Panc1 (cell line): ENCODE results near the gene JADE2. TPM values are rescaled to one million over a fixed set of nuclear protein-coding genes. Genes with fewer than 3 reads are reported as not detected.

ENCODE experiments used
- ATAC-seq: fragments of 200-7000 bp; cut with Tn5 transposase; 2 replicates; pipeline ENCODE4 v1.9.1; 2020; ENCODE audit warnings: mild to moderate bottlenecking, moderate library complexity
- BruUV-seq: library from RNA; stranded (reverse); fragments of 400-500 nt; replicated peaks from 2 replicates; lab custom pipeline; 2021; lab: Mats Ljungman, UMichigan
- CTCF ChIA-PET: fragments of 300-600 bp; sonication (Branson Sonifier 250); formaldehyde crosslinking; loops from one replicate; lab custom pipeline; 2022; ENCODE audit warnings: antibody characterized with exemption; lab: Charles Lee
- POLR2A ChIA-PET: fragments of 300-600 bp; sonication (Branson Sonifier 250); formaldehyde crosslinking; loops from one replicate; lab custom pipeline; 2022; ENCODE audit warnings: antibody characterized with exemption; lab: Charles Lee
- DNase-seq: peaks from one replicate; pipeline ENCODE4 v3.0.0-alpha.2; 2010; ENCODE audit warnings: low read depth, low spot score
- H3K27ac ChIP-seq: 2 replicates; pipeline ENCODE4 v1.5.1; 2011; ENCODE audit warnings: mild to moderate bottlenecking, low read length, inconsistent platforms
- H3K27me3 ChIP-seq: fragments of 200-500 bp; sonication (Bioruptor generic); 2 replicates; pipeline ENCODE4 v1.6.0; 2014; ENCODE audit warnings: low read length, inconsistent platforms; ENCODE audit not compliant: control insufficient read depth, insufficient read depth
- H3K36me3 ChIP-seq: fragments of 200-500 bp; sonication (Bioruptor generic); 2 replicates; pipeline ENCODE4 v1.5.1; 2014; ENCODE audit warnings: inconsistent platforms, mild to moderate bottlenecking, low read length, moderate library complexity; ENCODE audit not compliant: control insufficient read depth, insufficient read depth
- H3K4me1 ChIP-seq: 2 replicates; pipeline ENCODE4 v1.5.1; 2011; ENCODE audit warnings: inconsistent platforms, mild to moderate bottlenecking, low read length, moderate library complexity; ENCODE audit not compliant: control insufficient read depth, insufficient read depth
- H3K4me3 ChIP-seq, 2 experiments: 2 replicates each; pipeline ENCODE4 v1.5.1; 2011 to 2012; ENCODE audit warnings: low read depth in 2 of 2, low read length in 2 of 2, mild to moderate bottlenecking in 2 of 2, inconsistent platforms in 1 of 2, moderate library complexity in 1 of 2
- H3K9me3 ChIP-seq: fragments of 200-500 bp; sonication (Bioruptor generic); 2 replicates; pipeline ENCODE4 v1.5.1; 2014; ENCODE audit warnings: low read depth, mild to moderate bottlenecking, inconsistent platforms, low read length, moderate library complexity; ENCODE audit not compliant: control insufficient read depth, insufficient read depth
- CTCF ChIP-seq: fragments of 450-650 bp; IDR thresholded peaks from 2 replicates; pipeline ENCODE4 v1.5.1; 2017; ENCODE audit warnings: mild to moderate bottlenecking
- POLR2AphosphoS5 ChIP-seq: IDR thresholded peaks from 2 replicates; pipeline ENCODE4 v1.6.1; 2012; ENCODE audit warnings: mild to moderate bottlenecking, low read depth, low read length, moderate library complexity
- REST ChIP-seq, 2 experiments: IDR thresholded peaks; 2 replicates each; pipeline ENCODE4 v1.6.1; 2011 to 2012; ENCODE audit warnings: low read depth in 2 of 2, control low read depth in 1 of 2, low read length in 1 of 2, mild to moderate bottlenecking in 1 of 2, moderate library complexity in 1 of 2; ENCODE audit not compliant: insufficient read depth in 1 of 2
- SIN3A ChIP-seq: IDR thresholded peaks from 2 replicates; pipeline ENCODE4 v1.6.1; 2012; ENCODE audit warnings: low read depth, mild to moderate bottlenecking, low read length, moderate library complexity, borderline replicate concordance; ENCODE audit not compliant: insufficient read depth
- TCF7L2 ChIP-seq: IDR thresholded peaks from 2 replicates; pipeline ENCODE4 v1.6.1; 2011; ENCODE audit warnings: mild to moderate bottlenecking, low read depth, low read length, inconsistent platforms
- in situ Hi-C: cut with HindIII; loops from 2 replicates; pipeline ENCODE4 v1.10.0; 2016; ENCODE audit warnings: low sequenced_read_pairs, low pct_unique_long_range_greater_than_20kb
- intact Hi-C: fragments of 100-400 bp; cut with micrococcal nuclease; formaldehyde crosslinking; loops from one replicate; pipeline ENCODE4 v1.10.0; 2022; ENCODE audit not compliant: unreplicated experiment
- total RNA-seq: library from RNA; stranded (reverse); gene quantifications from one replicate; pipeline ENCODE4 v1.2.1, GENCODE V29; 2021; ENCODE audit not compliant: unreplicated experiment

Gene JADE2
- total RNA-seq, 1 experiment from 2014 or later: 80.0 TPM

DNA sequence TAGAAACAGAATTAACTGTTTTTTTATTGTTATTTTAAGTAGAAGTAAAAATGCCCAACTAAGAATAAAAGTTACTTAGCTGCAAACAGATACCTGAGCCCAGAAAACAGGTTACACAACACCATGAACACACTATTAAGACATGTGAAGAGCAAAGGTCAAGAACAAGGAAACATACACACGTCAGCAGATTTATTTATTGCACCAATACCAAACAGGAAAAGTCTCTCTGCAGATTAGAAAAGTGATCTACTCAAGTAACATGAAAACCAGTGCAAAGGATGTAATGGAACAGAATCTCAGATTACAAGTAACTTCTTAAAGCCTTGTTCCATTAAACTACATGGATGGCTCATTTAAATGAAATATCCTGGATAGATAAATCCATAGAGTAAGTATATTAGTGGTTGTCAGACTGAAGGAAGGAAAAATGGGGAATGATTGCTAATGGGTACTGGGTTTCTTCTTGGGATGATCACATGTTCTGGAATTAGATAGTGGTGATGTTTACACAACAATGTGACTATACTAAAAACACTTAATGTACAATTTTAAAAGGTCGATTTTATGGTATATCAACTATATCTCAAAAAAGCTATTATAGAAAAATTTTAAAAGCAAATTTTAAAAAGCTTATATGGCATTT, 101.0 kb downstream of the JADE2 start:
- Histone ChIP-seq H3K4me1 (no peaks in the 10 kb centered on the region), H3K4me3 (no peak overlapping the region), H3K27me3 (no peaks in the 10 kb centered on the region), H3K27ac (no peak overlapping the region), H3K9me3 (no peaks in the 10 kb centered on the region), H3K36me3 (no peaks in the 10 kb centered on the region; the same call in 1 of the 2 replicates)
- intact Hi-C loops (no loop called here), in situ Hi-C loops (no loop called here)
- ATAC-seq: no peak
- no TSS peak for BruUV-seq
- DNase-seq: no peak
- no peak for TF ChIP-seq CTCF
- no peak for TF ChIP-seq TCF7L2
- no peak for TF ChIP-seq REST (IDR thresholded peaks at IDR 0.05; ENCODE audit: insufficient read depth in 1 of 2, low read depth in 2 of 2, low read length in 1 of 2)
- no peak for TF ChIP-seq SIN3A
- no peak for TF ChIP-seq POLR2AphosphoS5
- ChIA-PET CTCF (no interaction called here), POLR2A (no interaction called here)

Other genes starting within 250 kb of the JADE2 start
- gene CDKL3, start 158.5 kb upstream of the JADE2 start, total RNA-seq: 2.5 TPM
- 97.8 TPM for gene UBE2B, start 154.1 kb upstream of the JADE2 start, total RNA-seq
- 43.6 TPM for gene CDKN2AIPNL, start 113.8 kb upstream of the JADE2 start, total RNA-seq
- gene SAR1B, start 107.2 kb downstream of the JADE2 start, total RNA-seq: 68.8 TPM
- gene SEC24A, start 123.1 kb downstream of the JADE2 start, total RNA-seq: 22.7 TPM
- gene CAMLG, start 212.9 kb downstream of the JADE2 start, total RNA-seq: 28.3 TPM
- 90.8 TPM for gene DDX46, start 233.1 kb downstream of the JADE2 start, total RNA-seq